Activated CD8-positive, alpha-beta T cell treated with anti-CD3 and anti-CD28 coated beads for 36 hours (primary cell): ENCODE measurements around the gene BMPER. TPM values are rescaled to one million over a fixed set of nuclear protein-coding genes. Genes with fewer than 3 reads are reported as not detected.
A peak's percentile ranks its signal among the peaks of the same experiment; 100 is the strongest.

Experiments used
- ATAC-seq: fragments of 200-7000 bp; cut with Tn5 transposase; one replicate; pipeline ENCODE4 v1.10.0; 2021; ENCODE audit warnings: mild to moderate bottlenecking, moderate library complexity
- CTCF ChIA-PET: fragments of 350-600 bp; sonication (Branson Sonifier 250); formaldehyde crosslinking; loops from one replicate; lab custom pipeline; 2021; ENCODE audit warnings: antibody characterized with exemption; lab: Charles Lee
- POLR2A ChIA-PET: fragments of 350-600 bp; sonication (Branson Sonifier 250); formaldehyde crosslinking; loops from one replicate; lab custom pipeline; 2021; ENCODE audit warnings: antibody characterized with exemption; lab: Charles Lee
- DNase-seq: peaks from one replicate; pipeline ENCODE4 v3.0.0-alpha.2; 2020
- H3K27ac Mint-ChIP-seq: one replicate; pipeline ENCODE4 v1.8.0; 2021; ENCODE audit warnings: mild to moderate bottlenecking, mixed read lengths
- H3K27me3 Mint-ChIP-seq: one replicate; pipeline ENCODE4 v1.8.0; 2021; ENCODE audit warnings: mixed read lengths
- H3K36me3 Mint-ChIP-seq: one replicate; pipeline ENCODE4 v1.8.0; 2021; ENCODE audit warnings: low read depth, mixed read lengths
- H3K4me1 Mint-ChIP-seq: one replicate; pipeline ENCODE4 v1.8.0; 2021; ENCODE audit warnings: low read depth, mixed read lengths
- H3K4me3 Mint-ChIP-seq: one replicate; pipeline ENCODE4 v1.8.0; 2021; ENCODE audit warnings: mild to moderate bottlenecking, moderate library complexity, mixed read lengths
- H3K9me3 Mint-ChIP-seq: one replicate; pipeline ENCODE4 v1.8.0; 2021; ENCODE audit warnings: mixed read lengths
- intact Hi-C: fragments of 100-400 bp; cut with micrococcal nuclease; formaldehyde crosslinking; loops from one replicate; pipeline ENCODE4 v1.10.0; 2022
- total RNA-seq, 2 experiments: library from RNA; stranded (reverse); gene quantifications; one replicate each; pipeline ENCODE4 v1.2.3, GENCODE V29; 2021
- TF ChIP-seq, protein P1 (sequence below): fragments of 200-600 bp; IDR thresholded peaks from one replicate; pipeline ENCODE4 v1.8.0; 2022; ENCODE audit warnings: antibody characterized with exemption, mild to moderate bottlenecking

Gene BMPER
- total RNA-seq, 2 experiments from 2014 or later = not detected

- H3K4me1 Mint-ChIP-seq = peaks cover 8% of the 10 kb centered on the region
- H3K9me3 Mint-ChIP-seq = no peaks in the 10 kb centered on the region
- DNase-seq (peak; percentile 88), ATAC-seq (peak; percentile 99)
- POLR2A ChIA-PET = no interaction called here
- H3K36me3 Mint-ChIP-seq = no peaks in the 10 kb centered on the region
- H3K27ac Mint-ChIP-seq = no peak overlapping the region
- intact Hi-C loops = loop anchor here (10.0 kb wide), 1 partner anchor 140 kb away; no protein-coding TSS in a partner anchor
- TF ChIP-seq, protein P1, sequence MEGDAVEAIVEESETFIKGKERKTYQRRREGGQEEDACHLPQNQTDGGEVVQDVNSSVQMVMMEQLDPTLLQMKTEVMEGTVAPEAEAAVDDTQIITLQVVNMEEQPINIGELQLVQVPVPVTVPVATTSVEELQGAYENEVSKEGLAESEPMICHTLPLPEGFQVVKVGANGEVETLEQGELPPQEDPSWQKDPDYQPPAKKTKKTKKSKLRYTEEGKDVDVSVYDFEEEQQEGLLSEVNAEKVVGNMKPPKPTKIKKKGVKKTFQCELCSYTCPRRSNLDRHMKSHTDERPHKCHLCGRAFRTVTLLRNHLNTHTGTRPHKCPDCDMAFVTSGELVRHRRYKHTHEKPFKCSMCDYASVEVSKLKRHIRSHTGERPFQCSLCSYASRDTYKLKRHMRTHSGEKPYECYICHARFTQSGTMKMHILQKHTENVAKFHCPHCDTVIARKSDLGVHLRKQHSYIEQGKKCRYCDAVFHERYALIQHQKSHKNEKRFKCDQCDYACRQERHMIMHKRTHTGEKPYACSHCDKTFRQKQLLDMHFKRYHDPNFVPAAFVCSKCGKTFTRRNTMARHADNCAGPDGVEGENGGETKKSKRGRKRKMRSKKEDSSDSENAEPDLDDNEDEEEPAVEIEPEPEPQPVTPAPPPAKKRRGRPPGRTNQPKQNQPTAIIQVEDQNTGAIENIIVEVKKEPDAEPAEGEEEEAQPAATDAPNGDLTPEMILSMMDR = peak; percentile 87
- H3K27me3 Mint-ChIP-seq = peaks cover 39% of the 10 kb centered on the region
- CTCF ChIA-PET = interaction anchor here (0.6 to 4.2 kb wide), 22 partner anchors 9 to 713 kb away, joined by 3 to 29 read pairs (median 4); partner anchors contain the start of gene BMPER
- H3K4me3 Mint-ChIP-seq = no peak overlapping the region
Measured at GRCh38 chr7:33895025-33895804, 10.1 kb upstream of the BMPER start.

DNA sequence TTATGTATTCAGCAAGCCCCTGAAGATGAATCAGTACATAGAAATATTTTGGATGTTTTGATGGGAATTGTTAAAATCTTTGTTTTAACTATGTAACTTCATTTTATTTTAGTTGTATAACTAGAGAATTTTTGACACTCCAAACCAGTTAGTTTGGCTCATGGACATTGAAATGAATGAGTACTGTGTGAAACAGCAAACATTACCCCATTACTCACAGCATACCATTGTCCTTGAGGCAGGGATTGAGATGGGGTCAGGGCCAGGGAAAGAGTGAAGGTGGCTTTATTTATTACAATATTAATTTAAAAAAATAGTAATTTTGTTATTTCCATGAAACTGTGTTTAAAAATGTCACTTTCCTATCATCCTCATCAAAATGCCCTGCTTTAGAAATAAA is 4.8 kb upstream of the BMPER start:
- intact Hi-C loops = no loop called here
- ChIA-PET CTCF (no interaction called here), POLR2A (no interaction called here)
- ATAC-seq = no peak
- Mint-ChIP-seq H3K4me3 (no peak overlapping the region), H3K27me3 (peaks cover 53% of the 10 kb centered on the region), H3K9me3 (no peaks in the 10 kb centered on the region), H3K27ac (no peak overlapping the region), H3K4me1 (peaks cover 10% of the 10 kb centered on the region), H3K36me3 (no peaks in the 10 kb centered on the region)
- no peak for DNase-seq
- TF ChIP-seq, protein P1 = no peak

DNA sequence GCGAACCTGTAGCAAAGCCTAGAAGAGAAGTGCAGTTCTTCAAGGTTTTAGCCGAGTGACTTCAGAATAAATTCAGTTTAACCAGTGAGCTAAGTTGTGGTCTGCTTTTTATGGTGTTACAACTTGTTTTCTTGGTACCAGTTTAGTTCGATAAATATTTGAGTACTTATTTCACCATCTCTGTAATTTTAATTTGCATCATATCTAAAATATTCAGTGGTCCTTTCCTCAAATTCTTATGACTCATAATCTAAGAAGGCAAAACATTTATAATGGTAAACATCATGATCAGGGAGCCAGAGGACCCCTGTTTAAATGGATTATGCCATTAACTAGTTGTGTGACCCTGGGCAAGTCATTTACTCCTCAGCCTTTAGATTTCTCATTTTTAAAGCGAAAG is 4.1 kb upstream of the BMPER start:
- intact Hi-C loops = no loop called here
- CTCF ChIA-PET = no interaction called here

DNA sequence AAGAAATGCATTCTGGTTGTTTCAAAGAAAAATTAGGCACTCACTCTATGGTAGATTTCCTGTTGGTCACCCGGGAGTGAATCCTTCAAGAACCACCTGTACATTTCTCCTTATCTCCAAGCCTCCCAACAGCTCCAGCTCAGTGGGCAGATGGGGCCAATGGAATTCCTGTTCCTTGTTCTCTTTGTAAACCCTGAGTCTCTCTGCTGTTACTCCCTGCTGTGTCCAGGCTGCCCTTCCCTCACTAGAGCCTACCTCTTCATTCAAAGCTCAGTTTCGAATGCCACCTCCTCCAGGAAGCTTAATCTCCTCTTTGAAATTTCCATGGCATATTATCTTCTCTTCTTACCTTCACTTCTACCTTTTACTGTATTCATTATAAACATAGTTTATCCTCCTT is 3.5 kb upstream of the BMPER start:
- Mint-ChIP-seq H3K27ac (no peak overlapping the region), H3K9me3 (no peaks in the 10 kb centered on the region), H3K4me3 (no peak overlapping the region), H3K27me3 (peaks cover 53% of the 10 kb centered on the region), H3K4me1 (peaks cover 6% of the 10 kb centered on the region), H3K36me3 (no peaks in the 10 kb centered on the region)
- TF ChIP-seq, protein P1 = no peak
- CTCF ChIA-PET = interaction anchor here (1.0 kb wide), 1 partner anchor 31 kb away, joined by 5 read pairs; no protein-coding TSS in a partner anchor
- POLR2A ChIA-PET = no interaction called here
- DNase-seq (no peak), ATAC-seq (no peak)
- intact Hi-C loops = no loop called here

More for the DNA sequence above, 4.1 kb upstream of the BMPER start:
- Mint-ChIP-seq H3K36me3 (no peaks in the 10 kb centered on the region), H3K4me3 (no peak overlapping the region), H3K9me3 (no peaks in the 10 kb centered on the region), H3K27me3 (peaks cover 53% of the 10 kb centered on the region), H3K4me1 (peaks cover 6% of the 10 kb centered on the region), H3K27ac (no peak overlapping the region)
- no peak for ATAC-seq
- TF ChIP-seq, protein P1 = no peak
- POLR2A ChIA-PET = no interaction called here
- no peak for DNase-seq

GRCh38 chr7:33902746-33903145 is 2.6 kb upstream of the BMPER start:
- no peaks in the 10 kb centered on the region for H3K36me3 Mint-ChIP-seq
- no peaks in the 10 kb centered on the region for H3K9me3 Mint-ChIP-seq
- POLR2A ChIA-PET = no interaction called here
- CTCF ChIA-PET = interaction anchor here (2.7 kb wide), 1 partner anchor 8 kb away, joined by 20 read pairs; no protein-coding TSS in a partner anchor
- TF ChIP-seq, protein P1 = no peak
- peaks cover 6% of the 10 kb centered on the region for H3K4me1 Mint-ChIP-seq
- no peak overlapping the region for H3K27ac Mint-ChIP-seq
- no peak for ATAC-seq
- H3K27me3 Mint-ChIP-seq = peaks cover 58% of the 10 kb centered on the region
- H3K4me3 Mint-ChIP-seq = no peak overlapping the region
- no peak for DNase-seq
- intact Hi-C loops = no loop called here
